Type B pancreatic cell (in vitro differentiated cells): ENCODE measurements around the gene SPANXC. TPM values are rescaled to one million over a fixed set of nuclear protein-coding genes. Genes with fewer than 3 reads are reported as not detected.
"Not testable (repeated sequence)": the region's sequence is repeated elsewhere in the genome, so short reads cannot be mapped to it uniquely, and the experiment has no call there.

Source experiments
- DNase-seq: peaks from one replicate; pipeline ENCODE4 v3.0.0; 2021; ENCODE audit warnings: mixed read lengths; ENCODE audit not compliant: unreplicated experiment; ENCODE audit errors: extremely low spot score
- H3K27ac Mint-ChIP-seq: 2 replicates; pipeline ENCODE4 v1.8.0; 2021; ENCODE audit warnings: mild to moderate bottlenecking, mixed read lengths
- H3K27me3 Mint-ChIP-seq: 2 replicates; pipeline ENCODE4 v1.8.0; 2021; ENCODE audit warnings: mixed read lengths
- H3K36me3 Mint-ChIP-seq: 2 replicates; pipeline ENCODE4 v1.8.0; 2021; ENCODE audit warnings: mixed read lengths
- H3K4me1 Mint-ChIP-seq: one replicate; pipeline ENCODE4 v1.8.0; 2021; ENCODE audit warnings: mixed read lengths; ENCODE audit not compliant: unreplicated experiment
- H3K4me3 Mint-ChIP-seq: 2 replicates; pipeline ENCODE4 v1.8.0; 2021; ENCODE audit warnings: mild to moderate bottlenecking, mixed read lengths
- H3K9me3 Mint-ChIP-seq: 2 replicates; pipeline ENCODE4 v1.8.0; 2021; ENCODE audit warnings: mixed read lengths
- CTCF ChIP-seq: fragments of 200-600 bp; sonication (generic); conservative IDR thresholded peaks from 2 replicates; pipeline ENCODE4 v1.5.0; 2021; ENCODE audit warnings: antibody characterized with exemption, mild to moderate bottlenecking
- long read RNA-seq: library from polyadenylated mRNA; unstranded; transcript quantifications from one replicate; pipeline ENCODE4 v2.0.0, GENCODE V29; 2020
- total RNA-seq: library from RNA; stranded (reverse); gene quantifications from 2 replicates; pipeline ENCODE4 v1.2.1, GENCODE V29; 2021; ENCODE audit warnings: low replicate concordance

Gene SPANXC, protein sequence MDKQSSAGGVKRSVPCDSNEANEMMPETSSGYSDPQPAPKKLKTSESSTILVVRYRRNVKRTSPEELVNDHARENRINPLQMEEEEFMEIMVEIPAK
- total RNA-seq = not detected in 2 replicates
- long read RNA-seq = 0 reads

DNA sequence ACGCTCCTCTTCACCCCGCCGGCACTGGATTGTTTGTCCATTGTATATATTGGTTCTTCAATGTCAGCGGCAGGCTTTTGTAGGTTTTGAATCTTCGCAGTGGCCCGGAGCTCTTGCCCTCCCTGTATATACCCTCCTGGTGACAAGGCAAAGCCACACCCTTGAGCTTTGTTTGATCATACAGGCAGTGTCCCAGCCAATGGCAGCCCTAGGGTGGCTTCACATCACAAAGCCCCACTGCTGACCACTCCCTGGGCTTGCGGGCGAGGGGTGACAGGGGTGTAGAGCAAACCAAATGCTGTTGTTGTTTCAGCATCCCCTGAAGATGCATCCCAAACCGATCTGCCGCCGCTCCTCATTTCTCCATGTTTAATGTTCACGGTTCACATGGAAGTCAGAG lies at the start of gene SPANXC:
SPANXC (minus strand) TSS at position 101 of the 400 bp plus-strand sequence; CDS start at position 41, 60 bp downstream.
- not testable (repeated sequence) for H3K27ac Mint-ChIP-seq, H3K4me1 Mint-ChIP-seq, H3K9me3 Mint-ChIP-seq, H3K4me3 Mint-ChIP-seq, DNase-seq, H3K27me3 Mint-ChIP-seq, H3K36me3 Mint-ChIP-seq

- Mint-ChIP-seq H3K27me3 (no peaks in the 10 kb centered on the region), H3K9me3 (no peaks in the 10 kb centered on the region), H3K4me1 (no peaks in the 10 kb centered on the region), H3K27ac (no peak overlapping the region), H3K4me3 (no peak overlapping the region), H3K36me3 (no peaks in the 10 kb centered on the region)
- no peak for DNase-seq
- TF ChIP-seq CTCF = no peak
Measured at GRCh38 chrX:141279476-141279875, 37.2 kb upstream of the SPANXC start.

DNA sequence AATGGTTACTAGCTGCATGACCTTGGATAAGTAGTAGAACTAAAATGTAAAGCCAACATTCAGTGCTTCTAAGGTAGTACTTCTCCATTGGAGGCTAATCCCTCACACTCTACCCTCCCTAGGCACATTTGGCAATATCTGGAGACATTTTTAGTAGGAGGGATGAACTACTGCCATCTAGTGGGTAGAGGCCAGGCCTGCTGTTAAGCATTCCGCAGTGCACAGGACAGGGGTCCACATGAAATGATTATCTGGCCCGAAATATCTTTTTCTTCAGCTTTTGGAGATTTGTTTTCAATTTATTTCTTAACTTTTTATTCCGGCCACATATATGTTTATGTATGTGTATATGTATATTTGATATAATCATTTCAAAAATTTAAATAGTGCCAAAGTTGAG lies 36.0 kb upstream of the SPANXC start:
- TF ChIP-seq CTCF = peak; percentile 76
- no peaks in the 10 kb centered on the region for H3K9me3 Mint-ChIP-seq
- H3K36me3 Mint-ChIP-seq = no peaks in the 10 kb centered on the region
- H3K27ac Mint-ChIP-seq = no peak overlapping the region
- no peaks in the 10 kb centered on the region for H3K27me3 Mint-ChIP-seq
- H3K4me3 Mint-ChIP-seq = no peak overlapping the region
- H3K4me1 Mint-ChIP-seq = no peaks in the 10 kb centered on the region
- no peak for DNase-seq

DNA sequence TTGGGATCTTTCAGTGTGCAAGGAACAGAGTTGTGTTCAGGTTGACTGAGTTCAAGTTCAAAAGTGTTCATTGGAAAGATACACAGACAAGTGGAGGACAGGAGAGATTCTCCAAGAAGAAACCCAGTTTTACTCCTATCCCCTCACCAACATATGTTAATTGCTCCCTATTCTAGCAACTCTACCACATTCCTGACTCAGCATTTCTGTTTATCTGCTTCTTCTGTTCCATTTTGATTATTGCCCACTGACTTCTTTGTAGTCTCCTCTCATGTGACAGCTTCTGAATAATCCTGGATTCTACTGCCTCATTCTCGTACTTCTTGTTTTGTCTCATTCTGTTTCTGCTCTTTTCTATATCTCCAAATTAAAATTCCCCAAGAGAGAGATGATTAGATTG lies 15.8 kb upstream of the SPANXC start:
- Mint-ChIP-seq H3K27me3 (no peaks in the 10 kb centered on the region), H3K4me1 (no peaks in the 10 kb centered on the region), H3K4me3 (no peak overlapping the region), H3K27ac (no peak overlapping the region), H3K36me3 (no peaks in the 10 kb centered on the region), H3K9me3 (no peaks in the 10 kb centered on the region)
- no peak for TF ChIP-seq CTCF
- DNase-seq = no peak

DNA sequence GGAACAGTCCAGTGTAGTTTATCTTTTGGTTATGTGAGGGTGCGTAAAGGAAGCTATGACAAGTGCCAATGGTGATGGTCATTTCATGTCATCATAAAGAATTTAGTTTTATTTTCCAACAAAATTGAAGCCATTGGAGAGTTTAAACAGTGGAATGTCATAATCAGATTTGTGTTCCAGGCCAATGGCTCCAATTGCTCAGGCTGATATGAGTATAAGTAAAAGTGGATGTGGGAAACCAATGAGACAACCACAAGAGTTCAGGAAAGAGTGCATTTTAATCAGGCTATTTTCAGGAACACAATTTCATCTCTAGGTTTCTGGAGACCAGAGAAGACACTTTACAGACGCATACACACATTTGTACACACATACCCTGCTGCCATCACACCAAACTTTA lies 20.7 kb downstream of the SPANXC start:
- no peak for TF ChIP-seq CTCF
- Mint-ChIP-seq H3K9me3 (no peaks in the 10 kb centered on the region), H3K4me3 (no peak overlapping the region), H3K27me3 (no peaks in the 10 kb centered on the region), H3K4me1 (no peaks in the 10 kb centered on the region), H3K36me3 (no peaks in the 10 kb centered on the region), H3K27ac (no peak overlapping the region)
- no peak for DNase-seq

GRCh38 chrX:141220342-141221008 lies 21.8 kb downstream of the SPANXC start:
- TF ChIP-seq CTCF = no peak
- no peak for DNase-seq
- no peaks in the 10 kb centered on the region for H3K4me1 Mint-ChIP-seq
- H3K4me3 Mint-ChIP-seq = no peak overlapping the region
- no peaks in the 10 kb centered on the region for H3K9me3 Mint-ChIP-seq
- H3K36me3 Mint-ChIP-seq = no peaks in the 10 kb centered on the region
- no peak overlapping the region for H3K27ac Mint-ChIP-seq
- H3K27me3 Mint-ChIP-seq = no peaks in the 10 kb centered on the region
